T-helper 1 cell treated with Interleukin-12 subunit alpha and Interleukin-12 subunit beta and Interleukin-4 antibody, amounts not matched to agents 30 ng/mL and 1 ng/mL, for 36 hours (primary cell): ENCODE measurements around the gene QSOX2. TPM values are rescaled to one million over a fixed set of nuclear protein-coding genes. Genes with fewer than 3 reads are reported as not detected.

ENCODE experiments used
- total RNA-seq: library from RNA; stranded (reverse); gene quantifications from 2 replicates; pipeline ENCODE4 v1.2.3, GENCODE V29; 2022

The QSOX2 gene
- total RNA-seq, 1 donor from 2014 or later = 16.0 TPM

Other genes with a start within 250 kb of the QSOX2 start
- 3.5 and 3.7 TPM in 2 replicates for gene NACC2, start 150.5 kb downstream of the QSOX2 start, total RNA-seq
- 50.0 and 52.5 TPM in 2 replicates for gene TMEM250, start 126.9 kb downstream of the QSOX2 start, total RNA-seq
- not detected in 2 replicates for gene LHX3, start 40.7 kb downstream of the QSOX2 start, total RNA-seq
- not detected in 2 replicates for gene CCDC187, start 58.3 kb upstream of the QSOX2 start, total RNA-seq
- 5.9 and 6.1 TPM in 2 replicates for gene GPSM1, start 81.7 kb upstream of the QSOX2 start, total RNA-seq
- 17.2 and 18.3 TPM in 2 replicates for gene DNLZ, start 117.9 kb upstream of the QSOX2 start, total RNA-seq
- 1.3 and 1.6 TPM in 2 replicates for gene CARD9, start 127.9 kb upstream of the QSOX2 start, total RNA-seq
- 16.0 and 16.2 TPM in 2 replicates for gene SNAPC4, start 154.4 kb upstream of the QSOX2 start, total RNA-seq
- 42.7 and 45.4 TPM in 2 replicates for gene ENTR1, start 164.8 kb upstream of the QSOX2 start, total RNA-seq
- 52.5 and 54.5 TPM in 2 replicates for gene PMPCA, start 164.8 kb upstream of the QSOX2 start, total RNA-seq
- gene INPP5E, start 194.0 kb upstream of the QSOX2 start, total RNA-seq = 23.2 and 23.8 TPM in 2 replicates
- gene SEC16A, start 237.2 kb upstream of the QSOX2 start, total RNA-seq = 89.4 and 92.9 TPM in 2 replicates